K562 (cell line): ENCODE data around the gene MRAP2. TPM values are rescaled to one million over a fixed set of nuclear protein-coding genes. Genes with fewer than 3 reads are reported as not detected.

Experiments
- ATAC-seq: fragments of 200-7000 bp; cut with Tn5 transposase; 3 replicates; pipeline ENCODE4 v1.9.1; 2020; ENCODE audit warnings: moderate library complexity
- BruUV-seq: library from RNA; stranded (reverse); fragments of 400-500 nt; replicated peaks from 2 replicates; lab custom pipeline; 2021; lab: Mats Ljungman, UMichigan
- CTCF ChIA-PET: fragments of 300-600 bp; formaldehyde crosslinking; extraction: SDS; loops from one replicate; lab custom pipeline; 2021; ENCODE audit warnings: low intra/inter-chr PET ratio; lab: Yijun Ruan, JAX
- POLR2A ChIA-PET: fragments of 300-600, 350-650 bp; sonication (Branson Sonifier 250); formaldehyde crosslinking; extraction: SDS; loops from one replicate; lab custom pipeline; 2021; ENCODE audit warnings: antibody characterized with exemption, inconsistent platforms; lab: Yijun Ruan, JAX
- DNase-seq, 4 experiments: peaks; one replicate each; pipeline versions ENCODE4 v3.0.0 to v3.0.0-alpha.2; 2011 to 2018; ENCODE audit warnings: low spot score in 3 of 4, mixed read lengths in 3 of 4; ENCODE audit errors: extremely low read depth in 1 of 4
- FAIRE-seq: peaks from 2 replicates; lab custom pipeline; 2011; peaks lifted over from hg19 to GRCh38; lab: Jason Lieb, UNC
- H2AFZ ChIP-seq: 2 replicates; pipeline ENCODE4 v1.6.0; 2011; ENCODE audit warnings: low read depth, low read length, control low read depth, inconsistent platforms
- H3K27ac ChIP-seq: fragments of 200-600 bp; 3 replicates; pipeline ENCODE4 v1.8.0; 2011; ENCODE audit warnings: low read depth, mild to moderate bottlenecking, control low read depth, inconsistent platforms, low read length, moderate library complexity, mixed read lengths; ENCODE audit errors: extremely low read depth
- H3K27me3 ChIP-seq, 2 experiments: fragments of 300-600 bp in 1 of 2; 2 replicates in 1 of 2; 3 replicates in 1 of 2; pipeline versions ENCODE4 v1.6.0 to v1.8.0; 2011; ENCODE audit warnings: inconsistent platforms in 2 of 2, low read length in 2 of 2, mild to moderate bottlenecking in 1 of 2, mixed read lengths in 1 of 2, moderate library complexity in 1 of 2; ENCODE audit not compliant: control insufficient read depth in 2 of 2, insufficient read depth in 2 of 2
- H3K36me3 ChIP-seq: fragments of 300-600 bp; 3 replicates; pipeline ENCODE4 v1.8.0; 2011; ENCODE audit warnings: mild to moderate bottlenecking, low read length, inconsistent platforms; ENCODE audit not compliant: control insufficient read depth, insufficient read depth
- H3K4me1 ChIP-seq, 2 experiments: fragments of 200-600 bp in 1 of 2; replicated peaks in 1 of 2; 2 replicates in 1 of 2; 3 replicates in 1 of 2; pipeline versions ENCODE4 v1.5.1 to v1.8.0; 2011; ENCODE audit warnings: inconsistent platforms in 2 of 2, low read length in 2 of 2, mild to moderate bottlenecking in 1 of 2, mixed read lengths in 1 of 2, moderate library complexity in 1 of 2; ENCODE audit not compliant: control insufficient read depth in 2 of 2, insufficient read depth in 2 of 2
- H3K4me2 ChIP-seq: 2 replicates; pipeline ENCODE4 v1.6.1; 2011; ENCODE audit warnings: low read length, control low read depth, inconsistent platforms, mixed read lengths; ENCODE audit not compliant: insufficient read depth
- H3K4me3 ChIP-seq: fragments of 200-600 bp; sonication (generic), shearing (Covaris generic); 2 replicates; pipeline ENCODE4 v1.5.1; 2016; ENCODE audit warnings: control low read depth, inconsistent platforms
- H3K79me2 ChIP-seq: fragments of 200-600 bp; 3 replicates; pipeline ENCODE4 v1.8.0; 2011; ENCODE audit warnings: low read length, inconsistent platforms; ENCODE audit not compliant: control insufficient read depth, insufficient read depth
- H3K9ac ChIP-seq, 2 experiments: 2 replicates each; pipeline versions ENCODE4 v1.6.0 to v1.6.1; 2011; ENCODE audit warnings: low read depth in 2 of 2, low read length in 2 of 2, control low read depth in 1 of 2, inconsistent platforms in 1 of 2, mild to moderate bottlenecking in 1 of 2, mixed read lengths in 1 of 2; ENCODE audit not compliant: insufficient read depth in 1 of 2
- H3K9me1 ChIP-seq: one replicate; pipeline ENCODE4 v1.6.0; 2011; ENCODE audit warnings: inconsistent platforms, mild to moderate bottlenecking, low read length, moderate library complexity; ENCODE audit not compliant: control insufficient read depth, insufficient read depth
- H3K9me3 ChIP-seq: replicated peaks from 2 replicates; pipeline ENCODE4 v1.5.1; 2011; ENCODE audit warnings: low read depth, low read length, inconsistent platforms; ENCODE audit not compliant: control insufficient read depth, insufficient read depth
- H4K20me1 ChIP-seq: replicated peaks from 2 replicates; pipeline ENCODE4 v1.6.1; 2011; ENCODE audit warnings: low read length, inconsistent platforms, mixed read lengths; ENCODE audit not compliant: control insufficient read depth, insufficient read depth
- AFF1 ChIP-seq, 2 experiments: fragments of 450-650 bp; IDR thresholded peaks; 2 replicates each; pipeline ENCODE4 v1.6.1; 2018; ENCODE audit warnings: mild to moderate bottlenecking in 2 of 2, low read depth in 1 of 2; ENCODE audit not compliant: partially characterized antibody in 2 of 2
- ARID2 ChIP-seq: fragments of 450-650 bp; IDR thresholded peaks from 2 replicates; pipeline ENCODE4 v1.6.1; 2017; ENCODE audit warnings: antibody characterized with exemption, mild to moderate bottlenecking
- FOSL1 ChIP-seq: fragments of 200-800 bp; sonication (Bioruptor generic); conservative IDR thresholded peaks from 2 replicates; pipeline ENCODE4 v1.6.1; 2016; ENCODE audit warnings: missing genetic modification characterization, missing compliant biosample characterization
- GABPB1 ChIP-seq: sonication (generic); formaldehyde crosslinking; IDR thresholded peaks from 2 replicates; pipeline ENCODE4 v1.8.0; 2022; ENCODE audit warnings: mild to moderate bottlenecking, missing genetic modification reagents
- HDGF ChIP-seq: fragments of 450-650 bp; IDR thresholded peaks from 2 replicates; pipeline ENCODE4 v1.6.1; 2016
- MIER1 ChIP-seq: fragments of 450-650 bp; IDR thresholded peaks from 2 replicates; pipeline ENCODE4 v1.6.1; 2016; ENCODE audit warnings: antibody characterized with exemption, mild to moderate bottlenecking, low read depth
- NKRF ChIP-seq: fragments of 450-650 bp; IDR thresholded peaks from 2 replicates; pipeline ENCODE4 v1.6.1; 2016; ENCODE audit warnings: borderline replicate concordance
- OTX1 ChIP-seq: fragments of 450-650 bp; formaldehyde crosslinking; IDR thresholded peaks from 2 replicates; pipeline ENCODE4 v1.4.0; 2022; ENCODE audit warnings: mild to moderate bottlenecking
- POLR2A ChIP-seq: fragments of 450-650 bp; conservative IDR thresholded peaks from 2 replicates; pipeline ENCODE4 v1.6.1; 2016
- RB1 ChIP-seq: fragments of 450-650 bp; IDR thresholded peaks from 2 replicates; pipeline ENCODE4 v1.6.1; 2017; ENCODE audit warnings: low read depth, mild to moderate bottlenecking
- SETDB1 ChIP-seq: IDR thresholded peaks from one replicate; pipeline ENCODE4 v1.6.1; 2012; ENCODE audit warnings: low read length, control low read depth, inconsistent platforms
- SNIP1 ChIP-seq: fragments of 450-650 bp; IDR thresholded peaks from 2 replicates; pipeline ENCODE4 v1.7.1; 2017; ENCODE audit warnings: low read depth, mild to moderate bottlenecking
- SNRNP70 ChIP-seq: fragments of 200-400 bp; formaldehyde crosslinking; optimal IDR thresholded peaks from 2 replicates; pipeline ENCODE3; 2017; ENCODE audit warnings: low read depth, low read length
- SP2 ChIP-seq: IDR thresholded peaks from 2 replicates; pipeline ENCODE4 v1.6.1; 2011; ENCODE audit warnings: mild to moderate bottlenecking, low read depth, low read length, moderate library complexity; ENCODE audit not compliant: poor library complexity, severe bottlenecking; ENCODE audit errors: extremely low read depth
- SRSF7 ChIP-seq: fragments of 200-400 bp; formaldehyde crosslinking; optimal IDR thresholded peaks from 2 replicates; pipeline ENCODE3; 2017; ENCODE audit warnings: mild to moderate bottlenecking, low read depth, low read length
- ZBTB9 ChIP-seq: fragments of 450-650 bp; formaldehyde crosslinking; IDR thresholded peaks from 2 replicates; pipeline ENCODE4 v1.4.0; 2020; ENCODE audit warnings: mild to moderate bottlenecking, moderate library complexity
- ZNF175 ChIP-seq: fragments of 200-800 bp; sonication (Bioruptor generic); IDR thresholded peaks from 2 replicates; pipeline ENCODE4 v1.6.1; 2016; ENCODE audit warnings: low read depth, mild to moderate bottlenecking, missing genetic modification characterization, missing compliant biosample characterization
- WGBS: fragments of 100-300 bp; shearing (Covaris generic); methylation state at CpG from one replicate; pipeline ENCODE4 v1.1.6; 2016; ENCODE audit warnings: low coverage, mixed read lengths; ENCODE audit not compliant: insufficient coverage; ENCODE audit errors: missing lambda C conversion rate; 5-methylcytosine and 5-hydroxymethylcytosine counted together
- in situ Hi-C: fragments of 300-500 bp; cut with MboI; formaldehyde crosslinking; loops from 4 replicates; pipeline ENCODE4 v1.15.0; 2018; ENCODE audit warnings: inconsistent platforms, mixed read lengths
- intact Hi-C: fragments of 100-400 bp; cut with micrococcal nuclease; formaldehyde crosslinking; loops from 2 replicates; pipeline ENCODE4 v1.14.2; 2022
- polyA plus RNA-seq, 8 experiments: library from polyadenylated mRNA; depleted of rRNA in 4 of 8; stranded (reverse) in 5 of 8; unstranded in 3 of 8; fragments of >200 nt; fragmentation: Nextera tagmentation in 2 of 8; fragmentation: Illumina TruSeq in 1 of 8; extraction: Ambion mirVana in 2 of 8; extraction: Trizol in 1 of 8; gene quantifications; 2 replicates each; pipeline versions ENCODE4 v1.2.1 to v1.2.3, GENCODE V29; 2011 to 2014; ENCODE audit warnings: inconsistent platforms in 1 of 8, missing spikeins in 1 of 8
- total RNA-seq, 7 experiments: library from RNA; depleted of rRNA in 6 of 7; stranded (reverse); fragments of >200 nt in 6 of 7; fragmentation: Illumina TruSeq in 2 of 7; extraction: Trizol in 2 of 7; gene quantifications; 2 replicates each; pipeline versions ENCODE4 v1.2.1 to v1.2.3, GENCODE V29; 2011 to 2021; ENCODE audit warnings: low replicate concordance in 1 of 7

MRAP2 gene
- total and polyA plus RNA-seq, 9 of the 15 experiments (the other 6 are each of a cell fraction or from before 2014, with no cell fraction given), result 5.9 to 38.9 (median 9.3) TPM

GRCh38 chr6:84118191-84118590 is 84.6 kb downstream of the MRAP2 start:
- POLR2A ChIA-PET, result interaction anchor here (0.7 kb wide), 1 partner anchor 589 kb away, joined by 3 read pairs; no protein-coding TSS in a partner anchor
- no peak overlapping the region for H3K4me3 ChIP-seq
- in situ Hi-C loops, result no loop called here
- TF ChIP-seq SRSF7, result no peak
- TF ChIP-seq SETDB1, result no peak
- no peak for TF ChIP-seq AFF1 (IDR thresholded peaks at IDR 0.05; ENCODE audit: low read depth in 1 of 2, partially characterized antibody in 2 of 2)
- no peak for TF ChIP-seq SP2
- TF ChIP-seq OTX1 (CRISPR knock-in tag), result no peak
- TF ChIP-seq FOSL1 (tag), result no peak
- TF ChIP-seq NKRF, result no peak
- TF ChIP-seq GABPB1, result no peak
- no peak for TF ChIP-seq POLR2A
- no peak for TF ChIP-seq HDGF
- TF ChIP-seq SNIP1, result no peak
- no peak for TF ChIP-seq ZNF175 (CRISPR knock-in tag)
- TF ChIP-seq ARID2, result no peak
- TF ChIP-seq RB1, result no peak
- TF ChIP-seq ZBTB9 (CRISPR knock-in tag), result no peak
- TF ChIP-seq SNRNP70, result no peak
- no peak for TF ChIP-seq MIER1
- TF ChIP-seq, all 486 proteins: peak for 0
- no peak for FAIRE-seq
- Histone ChIP-seq H3K9me3 (no peaks in the 10 kb centered on the region), H3K27me3 (no peaks in the 10 kb centered on the region), H3K36me3 (no peaks in the 10 kb centered on the region), H2AFZ (no peak overlapping the region), H4K20me1 (no peaks in the 10 kb centered on the region), H3K4me2 (no peak overlapping the region), H3K79me2 (no peaks in the 10 kb centered on the region), H3K9ac (no peak overlapping the region), H3K9me1 (no peaks in the 10 kb centered on the region), H3K27ac (no peak overlapping the region), H3K4me1 (peaks cover 0 to 4% of the 10 kb centered on the region in 2 experiments; a peak in 2 of 5 replicates)
- intact Hi-C loops, result no loop called here
- CTCF ChIA-PET, result no interaction called here
- no TSS peak for BruUV-seq
- DNase-seq, result no peak
- 66% methylated on average over 5 of the region's 5 CpGs for WGBS
- ATAC-seq, result no peak; the same call in 1 of the 3 replicates
